Hepatocyte (in vitro differentiated cells): ENCODE data around the gene SLC15A4. TPM values are rescaled to one million over a fixed set of nuclear protein-coding genes. Genes with fewer than 3 reads are reported as not detected.

Experiments used
- DNase-seq: peaks from one replicate; pipeline ENCODE4 v3.0.0-alpha.2; 2016; ENCODE audit warnings: low spot score
- H2AFZ ChIP-seq: fragments of 200-600 bp; sonication (generic); 2 replicates; pipeline ENCODE4 v1.6.0; 2016; ENCODE audit warnings: antibody characterized with exemption, mild to moderate bottlenecking
- H3K27ac ChIP-seq: fragments of 200-600 bp; sonication (generic); 2 replicates; pipeline ENCODE4 v1.5.1; 2016; ENCODE audit warnings: mild to moderate bottlenecking
- H3K27me3 ChIP-seq: fragments of 200-600 bp; sonication (generic); 2 replicates; pipeline ENCODE4 v1.6.1; 2016
- H3K36me3 ChIP-seq: fragments of 200-600 bp; sonication (generic); replicated peaks from 2 replicates; pipeline ENCODE4 v1.5.1; 2016; ENCODE audit warnings: low read depth; ENCODE audit not compliant: insufficient read depth
- H3K4me1 ChIP-seq: fragments of 200-600 bp; sonication (generic); 2 replicates; pipeline ENCODE4 v1.5.1; 2016; ENCODE audit warnings: mild to moderate bottlenecking, moderate library complexity; ENCODE audit not compliant: insufficient read depth
- H3K4me2 ChIP-seq: fragments of 200-600 bp; sonication (generic); 2 replicates; pipeline ENCODE4 v1.6.0; 2016
- H3K4me3 ChIP-seq: fragments of 200-600 bp; sonication (generic); 2 replicates; pipeline ENCODE4 v1.5.1; 2016; ENCODE audit warnings: mild to moderate bottlenecking
- H3K79me2 ChIP-seq: fragments of 200-600 bp; sonication (generic); 2 replicates; pipeline ENCODE4 v1.6.0; 2017; ENCODE audit warnings: mild to moderate bottlenecking
- H3K9me2 ChIP-seq: fragments of 200-600 bp; sonication (generic); replicated peaks from 2 replicates; pipeline ENCODE4 v1.6.0; 2017; ENCODE audit warnings: mild to moderate bottlenecking; ENCODE audit not compliant: insufficient read depth
- H3K9me3 ChIP-seq: fragments of 200-600 bp; sonication (generic); 2 replicates; pipeline ENCODE4 v1.5.1; 2016; ENCODE audit warnings: low read depth, mild to moderate bottlenecking
- H4K20me1 ChIP-seq: fragments of 200-600 bp; sonication (generic); 2 replicates; pipeline ENCODE4 v1.6.0; 2016; ENCODE audit warnings: mild to moderate bottlenecking; ENCODE audit not compliant: insufficient read depth, poor library complexity, severe bottlenecking
- CTCF ChIP-seq: fragments of 200-600 bp; sonication (generic); IDR thresholded peaks from 2 replicates; pipeline ENCODE4 v1.5.1; 2016; ENCODE audit warnings: antibody characterized with exemption, mild to moderate bottlenecking; ENCODE audit not compliant: poor library complexity
- EZH2 ChIP-seq: fragments of 200-600 bp; sonication (generic); IDR thresholded peaks from 2 replicates; pipeline ENCODE4 v1.6.1; 2016; ENCODE audit warnings: antibody characterized with exemption, mild to moderate bottlenecking, borderline replicate concordance
- EZH2phosphoT487 ChIP-seq: fragments of 200-600 bp; sonication (generic); IDR thresholded peaks from one replicate; pipeline ENCODE4 v1.6.1; 2018; ENCODE audit warnings: antibody characterized with exemption, mild to moderate bottlenecking, low read depth, moderate library complexity; ENCODE audit not compliant: unreplicated experiment, severe bottlenecking
- WGBS: methylation state at CpG from one replicate; pipeline ENCODE4 v1.1.6; 2016; ENCODE audit warnings: low lambda C conversion rate; ENCODE audit errors: missing lambda C conversion rate; 5-methylcytosine and 5-hydroxymethylcytosine counted together
- polyA plus RNA-seq: library from polyadenylated mRNA; unstranded; fragments of >200 nt; fragmentation: Nextera tagmentation; extraction: Ambion mirVana; gene quantifications from 2 replicates; pipeline ENCODE4 v1.2.1, GENCODE V29; 2016
- total RNA-seq: library from RNA; depleted of rRNA; stranded (reverse); fragments of >200 nt; gene quantifications from 2 replicates; pipeline ENCODE4 v1.2.3, GENCODE V29; 2014

SLC15A4 gene
- total and polyA plus RNA-seq, 2 experiments from 2014 or later = 33.6 to 48.5 TPM

- Histone ChIP-seq H3K36me3 (no peaks in the 10 kb centered on the region), H4K20me1 (no peaks in the 10 kb centered on the region), H3K4me2 (no peak overlapping the region), H3K9me2 (no peaks in the 10 kb centered on the region), H3K4me1 (no peaks in the 10 kb centered on the region), H3K79me2 (no peaks in the 10 kb centered on the region), H3K9me3 (no peaks in the 10 kb centered on the region), H3K27me3 (peaks cover 17% of the 10 kb centered on the region), H2AFZ (no peak overlapping the region), H3K4me3 (no peak overlapping the region), H3K27ac (no peak overlapping the region)
- no peak for DNase-seq
- TF ChIP-seq EZH2phosphoT487 (no peak), EZH2 (no peak), CTCF (no peak)
- WGBS = 78% methylated on average over 4 of the region's 4 CpGs
Measured at GRCh38 chr12:128771681-128772080, 52.1 kb downstream of the SLC15A4 start.

GRCh38 chr12:128767518-128767917, 56.2 kb downstream of the SLC15A4 start:
- WGBS = 43% methylated on average over 9 of the region's 9 CpGs
- Histone ChIP-seq H3K36me3 (no peaks in the 10 kb centered on the region), H2AFZ (no peak overlapping the region), H3K4me3 (no peak overlapping the region), H4K20me1 (no peaks in the 10 kb centered on the region), H3K4me2 (no peak overlapping the region), H3K27ac (no peak overlapping the region), H3K9me3 (no peaks in the 10 kb centered on the region), H3K9me2 (no peaks in the 10 kb centered on the region), H3K4me1 (no peaks in the 10 kb centered on the region), H3K27me3 (peaks cover 26% of the 10 kb centered on the region), H3K79me2 (no peaks in the 10 kb centered on the region)
- no peak for DNase-seq
- TF ChIP-seq EZH2 (no peak), CTCF (no peak), EZH2phosphoT487 (no peak)

GRCh38 chr12:128766738-128767501, 56.8 kb downstream of the SLC15A4 start:
- Histone ChIP-seq H3K79me2 (no peaks in the 10 kb centered on the region), H3K36me3 (no peaks in the 10 kb centered on the region), H3K4me3 (no peak overlapping the region), H3K9me2 (no peaks in the 10 kb centered on the region), H3K9me3 (no peaks in the 10 kb centered on the region), H3K27ac (no peak overlapping the region), H3K4me1 (no peaks in the 10 kb centered on the region), H2AFZ (no peak overlapping the region), H3K4me2 (no peak overlapping the region), H4K20me1 (no peaks in the 10 kb centered on the region), H3K27me3 (peaks cover 26% of the 10 kb centered on the region)
- WGBS = 78% methylated on average over 12 of the region's 12 CpGs
- DNase-seq = no peak
- TF ChIP-seq EZH2 = no peak
- no peak for TF ChIP-seq CTCF
- no peak for TF ChIP-seq EZH2phosphoT487
